Colon (tissue), 2 donors: ENCODE measurements around the gene ERRFI1.

Source experiments
- FAIRE-seq: peaks from 2 replicates; lab custom pipeline; 2012; peaks lifted over from hg19 to GRCh38; lab: Jason Lieb, UNC
- donor health status: control.
- donor health status: control.

The ERRFI1 gene

DNA sequence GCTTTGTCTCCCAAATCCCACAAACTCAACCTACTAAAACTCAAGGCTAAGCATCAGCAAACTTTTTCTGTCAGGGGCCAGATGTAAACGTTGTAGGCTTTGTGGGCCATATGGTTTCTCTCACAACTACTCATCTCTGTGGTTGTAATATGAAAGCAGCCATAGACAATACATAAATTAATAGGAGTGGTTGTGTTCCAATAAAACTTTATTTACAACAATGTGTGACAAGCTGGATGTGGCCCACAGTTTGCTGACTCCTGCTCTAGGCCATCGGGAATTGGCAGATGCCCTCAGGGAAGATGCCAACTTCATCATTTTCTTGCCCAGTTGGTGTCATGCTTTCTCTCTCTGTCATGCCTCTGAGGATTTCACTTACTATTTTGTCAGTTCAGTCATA, 17.5 kb upstream of the ERRFI1 start:
- no peak for FAIRE-seq

GRCh38 chr1:8042134-8042533, 16.0 kb upstream of the ERRFI1 start:
- no peak for FAIRE-seq

DNA sequence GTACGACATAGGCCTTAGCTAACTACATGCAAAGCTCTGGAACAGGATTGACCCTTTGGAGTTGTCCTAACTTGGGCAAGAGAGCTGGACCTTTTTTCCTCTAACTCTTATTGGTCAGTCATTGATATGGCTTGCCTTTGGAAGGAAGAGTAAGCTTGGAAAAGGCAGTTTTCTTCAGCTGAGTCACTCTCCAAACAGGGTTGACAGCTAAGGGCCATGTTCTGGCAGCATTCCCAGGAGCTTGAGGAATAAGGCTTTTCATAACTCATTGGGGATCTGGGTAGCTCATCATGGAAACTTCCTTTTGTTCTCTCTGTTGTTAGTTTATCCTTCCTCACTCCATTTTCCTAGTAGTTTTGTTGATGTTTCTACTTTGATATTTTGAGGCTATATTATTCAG, 14.5 kb upstream of the ERRFI1 start:
- FAIRE-seq, result no peak

DNA sequence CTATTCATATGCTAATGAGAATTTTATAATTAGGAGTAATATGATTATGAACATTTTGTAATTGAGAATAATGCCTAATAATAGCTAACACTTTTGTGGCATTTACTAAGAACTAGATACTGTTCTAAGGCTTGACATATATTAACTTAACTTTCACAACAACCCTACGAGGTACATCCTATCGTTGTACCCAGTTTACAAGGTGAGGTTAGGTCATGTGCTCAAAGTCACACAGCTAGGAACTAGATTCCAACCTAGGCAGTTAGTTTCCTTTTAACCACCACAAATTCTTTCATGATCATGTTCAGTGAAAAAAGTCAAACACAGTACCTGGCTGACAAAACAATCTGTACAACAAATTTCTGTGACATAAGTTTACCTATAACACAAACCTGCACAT, 13.0 kb upstream of the ERRFI1 start:
- no peak for FAIRE-seq

DNA sequence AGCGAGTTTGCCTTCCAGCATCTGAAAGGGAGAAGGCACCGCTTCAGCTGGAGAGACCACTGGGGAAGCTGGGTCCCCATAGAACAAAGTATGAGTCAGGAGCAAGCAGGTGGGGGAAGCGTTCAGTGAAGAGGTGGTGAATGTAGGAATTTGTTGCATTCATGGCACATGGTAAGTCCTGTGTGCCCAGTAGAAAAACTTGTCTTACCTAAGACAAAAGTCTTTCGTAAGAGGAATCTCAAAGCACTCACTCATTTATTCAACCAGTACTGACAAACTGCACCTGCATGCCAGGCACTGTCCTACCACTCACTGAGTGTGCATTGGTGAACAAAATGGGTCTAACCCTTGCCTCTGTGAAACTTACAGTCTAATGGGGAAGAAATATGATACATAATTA, 9.2 kb upstream of the ERRFI1 start:
- FAIRE-seq, result no peak

DNA sequence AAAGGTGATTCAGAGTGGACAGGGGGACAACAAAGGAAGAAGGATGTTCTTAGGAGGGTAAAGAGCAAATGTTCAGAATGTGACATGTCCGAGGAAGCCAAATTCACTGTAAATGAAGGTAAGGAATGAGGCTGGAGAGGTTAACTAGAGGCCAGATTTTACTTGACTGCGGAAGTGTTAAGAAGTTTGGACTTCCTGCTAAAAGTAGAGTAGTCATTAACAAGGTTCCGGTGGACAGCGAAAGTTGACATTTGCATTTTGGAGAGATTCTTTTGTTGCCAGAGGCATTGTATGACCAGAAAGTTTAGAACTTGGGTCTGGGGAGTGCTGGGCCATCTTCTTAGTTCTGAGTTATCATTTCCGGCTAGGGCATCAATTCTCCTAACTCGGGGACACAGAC, 7.2 kb upstream of the ERRFI1 start:
- no peak for FAIRE-seq

- no peak for FAIRE-seq
Measured at GRCh38 chr1:8032366-8032910, 6.3 kb upstream of the ERRFI1 start.

GRCh38 chr1:8031176-8031785, 5.2 kb upstream of the ERRFI1 start:
- no peak for FAIRE-seq

GRCh38 chr1:8028571-8028910, 2.4 kb upstream of the ERRFI1 start:
- FAIRE-seq, result no peak

DNA sequence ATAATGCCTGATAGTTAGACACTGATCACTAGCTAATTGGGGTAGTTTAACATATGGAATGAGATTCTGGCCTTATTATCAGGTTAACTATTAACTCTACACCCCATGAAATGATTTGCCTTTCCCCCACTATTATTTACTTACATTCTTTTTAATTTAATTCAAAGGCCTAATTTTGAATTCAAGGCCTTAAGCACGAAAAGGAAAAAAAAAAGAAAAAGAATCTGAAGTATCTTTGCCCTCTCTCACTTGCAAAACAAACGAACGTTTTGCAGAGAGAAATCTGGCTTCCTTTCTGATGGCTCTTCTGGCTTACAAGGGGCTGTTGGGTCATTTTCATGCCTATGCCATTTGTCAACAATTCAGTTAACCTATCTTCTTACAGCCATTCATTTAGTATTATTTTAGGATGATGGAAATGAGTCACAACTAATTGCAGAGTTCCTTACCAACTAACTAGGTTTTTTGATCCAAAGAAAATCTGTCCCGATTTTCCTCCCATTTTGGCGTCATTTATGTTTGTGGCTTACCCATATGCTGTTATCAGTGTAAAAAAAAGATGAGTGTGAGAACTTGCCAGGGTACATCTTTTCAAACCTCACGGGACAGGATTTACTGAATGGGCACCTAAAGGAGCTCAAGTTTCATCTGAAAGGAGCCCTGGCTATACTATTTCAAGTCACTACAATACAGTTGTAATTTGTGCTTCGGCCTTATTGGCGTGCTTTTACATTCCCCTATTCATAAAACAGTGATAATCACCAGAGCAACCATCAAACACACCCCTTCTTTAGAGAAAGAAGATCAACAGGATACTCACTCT, 1.9 kb upstream of the ERRFI1 start:
- no peak for FAIRE-seq

DNA sequence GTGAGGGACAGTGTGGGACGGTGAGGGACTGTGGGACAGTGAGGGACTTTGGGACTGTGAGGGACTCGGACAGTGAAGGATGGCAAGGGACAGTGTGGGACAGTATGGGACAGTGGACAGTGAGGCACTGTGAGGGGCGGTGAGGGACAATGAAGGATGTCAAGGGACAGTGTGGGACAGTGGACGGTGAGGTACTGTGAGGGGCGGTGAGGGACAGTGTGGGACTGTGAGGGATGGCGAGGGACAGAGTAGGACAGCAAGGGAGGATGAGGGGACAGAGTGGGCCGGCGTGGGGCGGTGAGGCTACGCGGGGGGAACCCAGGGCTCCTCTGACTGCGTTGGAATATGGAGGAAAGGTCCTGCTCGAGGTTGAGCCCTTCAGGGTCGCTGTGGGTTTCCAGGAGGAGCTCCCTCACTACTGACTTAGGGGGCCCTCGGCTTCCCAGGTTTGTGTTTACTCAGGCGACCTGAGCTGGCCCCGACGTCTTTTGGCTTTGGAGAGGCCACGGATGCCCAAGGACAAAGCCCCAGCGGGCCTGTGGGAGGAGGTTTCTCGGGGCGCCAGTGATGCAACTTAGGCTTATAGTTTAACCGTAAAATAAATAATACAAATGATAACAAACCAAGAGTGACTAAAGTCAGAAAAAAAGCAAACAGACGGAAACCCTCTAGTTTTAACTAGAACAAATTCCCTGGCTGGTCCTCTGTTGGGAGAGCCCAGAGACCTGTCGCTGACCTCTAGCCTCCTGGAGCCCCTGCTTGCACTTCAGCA, 1.1 kb upstream of the ERRFI1 start:
- no peak for FAIRE-seq

- no peak for FAIRE-seq
Measured at GRCh38 chr1:8025671-8026144, 401 bp downstream of the ERRFI1 start.

DNA sequence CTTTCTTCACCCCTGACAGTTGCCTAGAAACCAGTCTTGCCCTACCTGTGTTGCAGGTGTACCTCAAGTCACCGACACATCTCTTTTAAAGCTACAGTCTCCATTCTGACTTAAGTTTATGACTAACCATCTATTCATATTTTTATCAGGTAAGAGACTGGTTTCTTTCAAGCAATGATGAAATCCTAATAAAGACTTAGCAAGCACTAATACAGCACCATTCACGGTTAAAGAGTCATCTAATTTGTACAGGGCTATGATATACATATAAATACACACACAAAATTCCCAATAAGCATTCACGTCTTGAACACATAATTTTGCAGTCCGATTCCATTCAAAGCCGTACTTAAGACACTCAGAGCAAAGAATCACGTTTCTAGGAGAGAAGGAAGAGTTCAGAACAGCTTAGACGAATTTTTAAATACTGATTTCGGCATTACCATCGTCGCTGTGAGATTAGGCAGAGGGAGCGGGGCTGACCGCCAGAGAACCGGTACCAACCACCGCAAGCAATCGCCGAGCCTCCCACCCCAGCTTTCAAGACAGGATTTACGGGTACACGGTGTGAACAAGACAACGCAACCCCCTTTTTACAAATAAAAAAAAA, 943 bp downstream of the ERRFI1 start:
- no peak for FAIRE-seq

DNA sequence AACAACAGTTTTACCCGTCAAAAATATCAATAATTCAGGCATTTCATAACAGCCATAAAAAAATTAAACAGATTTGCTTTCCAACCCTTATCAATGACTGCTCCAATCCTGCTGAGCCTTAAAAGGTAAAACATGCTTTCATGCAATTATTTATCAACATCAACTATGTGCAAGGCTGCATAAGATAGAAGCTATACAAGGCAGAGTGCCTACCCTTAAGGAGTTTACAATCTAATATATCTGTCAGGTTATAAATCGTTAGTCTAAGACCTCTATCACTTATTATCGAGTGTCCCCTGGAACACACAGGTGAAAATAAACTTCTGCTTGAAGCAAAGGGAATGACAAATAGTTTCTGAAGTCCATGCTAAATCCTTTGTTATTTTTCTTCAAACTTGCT, 1.8 kb downstream of the ERRFI1 start:
- no peak for FAIRE-seq

GRCh38 chr1:8023995-8024313, 2.2 kb downstream of the ERRFI1 start:
- FAIRE-seq, result no peak

- FAIRE-seq, result no peak
Measured at GRCh38 chr1:8023287-8023994, 2.7 kb downstream of the ERRFI1 start.

- no peak for FAIRE-seq
Measured at GRCh38 chr1:8022395-8023286, 3.5 kb downstream of the ERRFI1 start.

- no peak for FAIRE-seq
Measured at GRCh38 chr1:8021676-8022266, 4.3 kb downstream of the ERRFI1 start.

- FAIRE-seq, result no peak
Measured at GRCh38 chr1:8020032-8020431, 6.1 kb downstream of the ERRFI1 start.

- no peak for FAIRE-seq
Measured at GRCh38 chr1:8019229-8019620, 6.9 kb downstream of the ERRFI1 start.
